Dendritic cell treated with granulocyte-macrophage colony-stimulating factor and Interleukin-4, amounts not matched to agents 40 ng/mL and 50 ng/mL, for 4 days (primary cell): ENCODE results near the gene ZDHHC14.

ENCODE experiments used
- H3K27ac Mint-ChIP-seq: one replicate; pipeline ENCODE4 v1.8.0; 2022; ENCODE audit warnings: mild to moderate bottlenecking, mixed read lengths
- H3K27me3 Mint-ChIP-seq: one replicate; pipeline ENCODE4 v1.8.0; 2022; ENCODE audit warnings: mild to moderate bottlenecking, mixed read lengths
- H3K36me3 Mint-ChIP-seq: one replicate; pipeline ENCODE4 v1.8.0; 2022; ENCODE audit warnings: low read depth, mixed read lengths
- H3K4me1 Mint-ChIP-seq: one replicate; pipeline ENCODE4 v1.8.0; 2022; ENCODE audit warnings: low read depth, mixed read lengths
- H3K4me3 Mint-ChIP-seq: one replicate; pipeline ENCODE4 v1.8.0; 2022; ENCODE audit warnings: mild to moderate bottlenecking, moderate library complexity, mixed read lengths
- H3K9me3 Mint-ChIP-seq: one replicate; pipeline ENCODE4 v1.8.0; 2022; ENCODE audit warnings: mixed read lengths
- intact Hi-C: fragments of 100-400 bp; cut with micrococcal nuclease; formaldehyde crosslinking; loops from one replicate; pipeline ENCODE4 v1.15.0; 2022

The ZDHHC14 gene

GRCh38 chr6:157449610-157450009 lies 68.6 kb downstream of the ZDHHC14 start:
- H3K27ac Mint-ChIP-seq, result no peak overlapping the region
- H3K4me1 Mint-ChIP-seq, result no peaks in the 10 kb centered on the region
- no peaks in the 10 kb centered on the region for H3K27me3 Mint-ChIP-seq
- no peaks in the 10 kb centered on the region for H3K36me3 Mint-ChIP-seq
- no peak overlapping the region for H3K4me3 Mint-ChIP-seq
- H3K9me3 Mint-ChIP-seq, result no peaks in the 10 kb centered on the region
- intact Hi-C loops, result no loop called here

GRCh38 chr6:157450931-157451742 lies 70.1 kb downstream of the ZDHHC14 start:
- no peaks in the 10 kb centered on the region for H3K9me3 Mint-ChIP-seq
- no peaks in the 10 kb centered on the region for H3K36me3 Mint-ChIP-seq
- no peaks in the 10 kb centered on the region for H3K4me1 Mint-ChIP-seq
- intact Hi-C loops, result no loop called here
- H3K27me3 Mint-ChIP-seq, result no peaks in the 10 kb centered on the region
- H3K4me3 Mint-ChIP-seq, result no peak overlapping the region
- no peak overlapping the region for H3K27ac Mint-ChIP-seq

- H3K9me3 Mint-ChIP-seq, result no peaks in the 10 kb centered on the region
- H3K27ac Mint-ChIP-seq, result no peak overlapping the region
- H3K36me3 Mint-ChIP-seq, result no peaks in the 10 kb centered on the region
- no peaks in the 10 kb centered on the region for H3K27me3 Mint-ChIP-seq
- H3K4me1 Mint-ChIP-seq, result no peaks in the 10 kb centered on the region
- no peak overlapping the region for H3K4me3 Mint-ChIP-seq
- intact Hi-C loops, result no loop called here
These were observed 71.1 kb downstream of the ZDHHC14 start for GRCh38 chr6:157452096-157452495.

GRCh38 chr6:157453131-157453530 lies 72.1 kb downstream of the ZDHHC14 start:
- H3K4me1 Mint-ChIP-seq, result no peaks in the 10 kb centered on the region
- intact Hi-C loops, result no loop called here
- H3K36me3 Mint-ChIP-seq, result no peaks in the 10 kb centered on the region
- no peaks in the 10 kb centered on the region for H3K27me3 Mint-ChIP-seq
- H3K9me3 Mint-ChIP-seq, result no peaks in the 10 kb centered on the region
- H3K27ac Mint-ChIP-seq, result no peak overlapping the region
- H3K4me3 Mint-ChIP-seq, result no peak overlapping the region

GRCh38 chr6:157453978-157454377 lies 73.0 kb downstream of the ZDHHC14 start:
- H3K27me3 Mint-ChIP-seq, result no peaks in the 10 kb centered on the region
- intact Hi-C loops, result no loop called here
- H3K27ac Mint-ChIP-seq, result no peak overlapping the region
- H3K9me3 Mint-ChIP-seq, result no peaks in the 10 kb centered on the region
- H3K4me3 Mint-ChIP-seq, result no peak overlapping the region
- no peaks in the 10 kb centered on the region for H3K4me1 Mint-ChIP-seq
- H3K36me3 Mint-ChIP-seq, result no peaks in the 10 kb centered on the region

GRCh38 chr6:157454762-157455714 lies 74.0 kb downstream of the ZDHHC14 start:
- intact Hi-C loops, result no loop called here
- Mint-ChIP-seq H3K27me3 (no peaks in the 10 kb centered on the region), H3K4me1 (no peaks in the 10 kb centered on the region), H3K4me3 (no peak overlapping the region), H3K9me3 (no peaks in the 10 kb centered on the region), H3K27ac (no peak overlapping the region), H3K36me3 (no peaks in the 10 kb centered on the region)

GRCh38 chr6:157455731-157456523 lies 74.9 kb downstream of the ZDHHC14 start:
- H3K36me3 Mint-ChIP-seq, result no peaks in the 10 kb centered on the region
- intact Hi-C loops, result no loop called here
- H3K27me3 Mint-ChIP-seq, result no peaks in the 10 kb centered on the region
- no peak overlapping the region for H3K4me3 Mint-ChIP-seq
- no peaks in the 10 kb centered on the region for H3K9me3 Mint-ChIP-seq
- H3K27ac Mint-ChIP-seq, result no peak overlapping the region
- no peaks in the 10 kb centered on the region for H3K4me1 Mint-ChIP-seq

GRCh38 chr6:157456524-157456829 lies 75.5 kb downstream of the ZDHHC14 start:
- no peak overlapping the region for H3K27ac Mint-ChIP-seq
- no peaks in the 10 kb centered on the region for H3K4me1 Mint-ChIP-seq
- intact Hi-C loops, result no loop called here
- H3K36me3 Mint-ChIP-seq, result no peaks in the 10 kb centered on the region
- no peaks in the 10 kb centered on the region for H3K27me3 Mint-ChIP-seq
- H3K4me3 Mint-ChIP-seq, result no peak overlapping the region
- no peaks in the 10 kb centered on the region for H3K9me3 Mint-ChIP-seq

GRCh38 chr6:157457787-157458186 lies 76.8 kb downstream of the ZDHHC14 start:
- Mint-ChIP-seq H3K36me3 (no peaks in the 10 kb centered on the region), H3K27ac (no peak overlapping the region), H3K9me3 (no peaks in the 10 kb centered on the region), H3K27me3 (no peaks in the 10 kb centered on the region), H3K4me3 (no peak overlapping the region), H3K4me1 (no peaks in the 10 kb centered on the region)
- intact Hi-C loops, result no loop called here

- H3K4me3 Mint-ChIP-seq, result no peak overlapping the region
- H3K9me3 Mint-ChIP-seq, result no peaks in the 10 kb centered on the region
- no peaks in the 10 kb centered on the region for H3K36me3 Mint-ChIP-seq
- no peaks in the 10 kb centered on the region for H3K4me1 Mint-ChIP-seq
- no peaks in the 10 kb centered on the region for H3K27me3 Mint-ChIP-seq
- H3K27ac Mint-ChIP-seq, result no peak overlapping the region
- intact Hi-C loops, result no loop called here
These were observed 78.3 kb downstream of the ZDHHC14 start for GRCh38 chr6:157459327-157459726.

GRCh38 chr6:157460182-157460999 lies 79.4 kb downstream of the ZDHHC14 start:
- Mint-ChIP-seq H3K27ac (no peak overlapping the region), H3K4me1 (no peaks in the 10 kb centered on the region), H3K4me3 (no peak overlapping the region), H3K9me3 (no peaks in the 10 kb centered on the region), H3K36me3 (no peaks in the 10 kb centered on the region), H3K27me3 (no peaks in the 10 kb centered on the region)
- intact Hi-C loops, result no loop called here

- Mint-ChIP-seq H3K4me3 (no peak overlapping the region), H3K36me3 (no peaks in the 10 kb centered on the region), H3K9me3 (no peaks in the 10 kb centered on the region), H3K27ac (no peak overlapping the region), H3K4me1 (no peaks in the 10 kb centered on the region), H3K27me3 (no peaks in the 10 kb centered on the region)
- intact Hi-C loops, result no loop called here
These were observed 80.3 kb downstream of the ZDHHC14 start for GRCh38 chr6:157461000-157461915.
